GF-D8 (cell line): Measurements from ENCODE around the gene RTP1.
"Not testable (repeated sequence)": the region's sequence is repeated elsewhere in the genome, so short reads cannot be mapped to it uniquely, and the experiment has no call there.

Experiments used
- DNase-seq: peaks from one replicate; lab custom pipeline; 2025; lab: John Stamatoyannopoulos, UW

RTP1 gene

DNA sequence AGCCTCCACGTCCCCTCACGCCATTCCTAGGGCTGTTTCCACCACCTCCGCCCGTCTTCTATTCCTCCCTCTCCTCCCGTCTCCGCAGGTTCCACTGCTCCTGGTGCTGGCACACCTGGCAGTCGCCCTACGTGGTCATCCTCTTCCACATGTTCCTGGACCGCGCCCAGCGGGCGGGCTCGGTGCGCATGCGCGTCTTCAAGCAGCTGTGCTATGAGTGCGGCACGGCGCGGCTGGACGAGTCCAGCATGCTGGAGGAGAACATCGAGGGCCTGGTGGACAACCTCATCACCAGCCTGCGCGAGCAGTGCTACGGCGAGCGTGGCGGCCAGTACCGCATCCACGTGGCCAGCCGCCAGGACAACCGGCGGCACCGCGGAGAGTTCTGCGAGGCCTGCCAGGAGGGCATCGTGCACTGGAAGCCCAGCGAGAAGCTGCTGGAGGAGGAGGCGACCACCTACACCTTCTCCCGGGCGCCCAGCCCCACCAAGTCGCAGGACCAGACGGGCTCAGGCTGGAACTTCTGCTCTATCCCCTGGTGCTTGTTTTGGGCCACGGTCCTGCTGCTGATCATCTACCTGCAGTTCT lies 2.3 kb downstream of the RTP1 start:
- not testable (repeated sequence) for DNase-seq

DNA sequence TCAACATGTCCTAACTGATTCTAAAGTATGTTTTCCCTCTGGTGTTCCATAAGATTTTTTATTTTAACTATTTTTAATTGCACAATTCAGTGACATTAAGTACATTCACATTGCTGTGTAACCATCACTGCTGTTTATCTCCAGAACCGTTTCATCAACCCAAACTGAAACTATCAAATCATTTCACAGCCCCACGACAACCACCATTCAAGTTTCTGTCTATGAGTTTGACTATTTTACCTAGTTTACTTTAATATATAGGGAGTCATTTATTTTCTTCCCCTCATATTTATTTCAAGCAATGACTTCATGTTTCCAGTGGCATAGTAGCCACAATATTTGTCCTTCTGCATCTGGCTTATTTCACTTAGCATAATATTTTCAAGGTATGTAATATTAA lies 8.4 kb downstream of the RTP1 start:
- DNase-seq = no peak

DNA sequence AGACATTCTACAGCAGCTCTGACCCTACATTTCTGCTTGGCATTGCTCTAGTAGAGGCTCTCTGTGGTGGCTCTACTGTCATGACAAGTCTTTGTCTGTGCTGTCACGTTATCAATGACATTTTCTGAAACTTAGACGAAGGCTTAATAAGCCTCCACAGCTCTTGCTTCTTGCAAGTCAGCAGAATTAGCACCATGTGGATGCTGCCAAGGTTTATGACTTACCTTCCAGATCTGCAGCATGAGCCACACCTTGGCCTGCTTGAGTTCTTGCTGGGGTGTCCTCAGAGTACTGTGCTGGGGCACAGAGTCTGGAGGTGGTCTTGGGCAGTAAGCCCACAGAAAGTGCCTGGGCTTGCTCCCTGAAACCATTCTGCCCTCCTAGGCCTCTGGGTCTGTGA lies 9.8 kb downstream of the RTP1 start:
- DNase-seq = no peak

DNA sequence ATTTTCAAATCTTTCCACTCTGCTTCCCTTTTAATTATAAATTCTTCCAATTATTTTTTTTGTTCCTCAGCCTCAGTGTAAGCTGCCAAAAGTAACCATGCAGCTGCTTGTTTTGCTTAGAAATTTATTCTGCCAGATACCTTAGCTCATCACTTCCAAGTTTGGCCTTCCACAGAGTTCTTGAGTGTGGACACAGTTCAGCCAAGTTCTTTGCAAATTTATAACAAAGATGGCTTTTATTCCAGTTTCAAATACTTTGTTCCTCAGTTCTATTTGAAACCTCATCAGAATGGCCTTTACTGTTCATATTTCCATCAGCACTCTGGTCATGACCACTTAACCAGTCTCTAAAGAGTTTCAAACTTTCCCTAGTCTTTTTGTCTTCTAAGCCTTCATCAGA lies 10.3 kb downstream of the RTP1 start:
- DNase-seq = no peak

DNA sequence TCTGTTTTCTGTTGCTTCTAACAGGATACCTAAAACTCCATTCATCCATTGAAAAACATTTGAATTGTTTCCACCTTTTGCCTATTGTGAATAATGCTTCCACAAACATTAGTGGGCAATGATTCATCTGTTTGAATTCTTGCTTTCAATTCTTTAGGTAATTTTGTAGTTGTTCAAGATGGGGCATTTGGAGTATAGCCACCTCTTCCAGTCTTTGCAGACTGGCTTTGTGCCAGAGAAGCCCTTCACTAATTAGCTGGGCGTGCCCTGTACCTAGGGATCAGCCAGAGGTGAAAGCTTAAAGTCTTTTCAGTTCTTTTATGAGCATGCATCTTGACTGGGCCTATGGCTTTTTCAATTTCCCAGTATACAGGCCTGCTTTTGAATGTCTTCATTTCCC lies 10.9 kb downstream of the RTP1 start:
- no peak for DNase-seq

DNA sequence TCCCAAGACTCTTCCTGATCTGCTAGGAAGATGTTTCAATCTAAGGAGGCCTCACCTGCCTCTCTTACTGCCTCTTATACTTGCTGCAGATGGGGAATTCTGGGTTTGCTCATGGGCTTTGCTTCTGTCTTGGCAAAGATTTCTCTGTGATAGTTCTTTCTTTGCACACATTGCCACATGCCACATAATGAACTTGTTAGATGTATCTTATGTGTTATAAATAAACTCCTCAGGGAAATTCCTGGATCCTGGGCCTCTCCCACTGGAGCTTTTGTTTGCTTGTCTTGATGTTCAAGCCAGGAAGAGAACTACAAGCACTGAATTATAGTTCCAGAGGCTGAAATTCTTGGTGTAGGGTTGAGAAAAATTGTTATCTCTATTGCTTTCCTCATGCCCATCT lies 12.2 kb downstream of the RTP1 start:
- DNase-seq = no peak

DNA sequence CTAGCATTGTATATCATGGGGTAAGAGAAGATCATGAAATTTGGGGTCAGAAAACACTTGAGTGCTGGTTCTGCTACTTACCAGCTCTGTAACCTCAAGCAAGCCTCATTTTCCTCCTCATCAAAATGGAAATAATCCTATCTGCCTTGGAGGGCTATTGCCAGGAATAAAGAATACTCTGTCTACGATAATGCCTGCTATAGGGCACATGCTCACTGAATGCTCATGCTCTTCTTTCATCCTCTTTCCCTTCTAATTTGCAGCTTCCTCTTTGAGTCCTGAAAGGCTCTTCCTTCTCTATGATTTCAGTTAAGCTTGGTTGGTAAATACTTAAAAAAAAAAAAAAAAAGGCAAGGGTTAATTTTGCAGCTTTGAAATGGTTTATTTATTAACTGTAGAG lies 12.8 kb downstream of the RTP1 start:
- no peak for DNase-seq

DNA sequence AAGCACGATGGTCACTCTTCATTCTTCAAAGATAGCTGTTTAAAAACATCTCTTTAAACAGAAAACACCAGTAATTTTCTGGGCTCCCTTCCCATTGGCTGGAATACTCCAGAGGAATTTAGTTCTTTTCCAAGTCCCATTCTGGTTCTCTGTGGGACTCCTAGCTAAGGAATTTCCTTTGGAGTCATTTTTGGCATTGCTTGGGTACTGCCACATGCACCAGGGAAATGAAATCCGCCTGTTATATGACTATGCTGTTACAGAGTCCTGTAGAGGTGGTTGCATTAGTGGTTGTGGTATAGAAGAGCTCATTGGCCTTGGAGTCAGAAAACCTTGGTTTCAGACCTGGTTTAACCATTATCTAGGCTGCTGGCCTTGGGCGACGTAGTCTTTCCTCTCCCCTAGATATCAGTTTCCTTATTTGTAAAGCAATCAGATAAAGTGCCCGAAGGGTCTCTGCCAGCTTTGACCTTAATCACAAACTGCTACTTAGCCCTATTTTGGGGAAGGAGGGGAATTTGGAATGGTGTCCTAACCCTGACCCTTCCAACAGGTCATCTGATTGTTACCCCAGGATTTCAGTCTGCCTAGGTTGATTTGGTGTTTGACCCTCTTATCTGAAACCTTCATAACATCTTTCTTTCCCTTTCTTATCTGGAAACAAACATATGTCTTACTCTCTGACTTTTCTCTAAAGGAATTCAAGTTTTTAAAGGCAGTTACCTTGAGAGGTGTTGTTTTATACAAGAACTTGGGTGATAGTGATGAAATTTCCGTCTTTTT lies 13.4 kb downstream of the RTP1 start:
- no peak for DNase-seq

DNA sequence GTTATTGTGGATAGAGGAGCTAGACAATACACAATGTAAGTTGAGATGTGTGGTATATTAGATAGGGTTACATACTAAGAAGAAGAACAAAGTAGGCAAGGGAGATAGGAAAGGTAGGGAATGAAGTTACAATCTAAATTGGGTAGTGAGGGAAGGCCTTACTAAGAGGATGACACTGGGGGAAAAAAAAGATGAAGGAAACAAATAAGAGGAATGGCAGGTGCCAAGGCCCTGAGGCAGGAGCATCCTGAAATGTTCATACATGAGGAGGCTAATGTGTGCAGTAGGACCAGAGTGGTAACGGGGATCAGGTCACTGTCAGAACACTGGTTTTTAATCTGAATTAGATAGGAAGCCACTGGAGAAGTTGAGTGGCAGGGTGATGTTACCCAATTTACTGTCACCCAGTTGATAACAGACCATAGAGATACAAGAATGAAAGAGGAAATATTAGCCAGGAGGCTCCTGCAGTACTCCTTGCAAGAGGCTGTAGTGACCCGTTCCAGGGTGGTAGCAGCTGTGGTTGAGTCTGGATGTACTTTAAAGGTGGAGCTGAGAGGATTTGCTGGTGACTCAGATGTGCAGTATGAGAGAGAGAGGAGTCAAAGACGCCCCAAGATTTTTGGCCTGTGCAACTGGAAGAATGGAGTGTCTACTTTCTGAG lies 14.4 kb downstream of the RTP1 start:
- DNase-seq = no peak

DNA sequence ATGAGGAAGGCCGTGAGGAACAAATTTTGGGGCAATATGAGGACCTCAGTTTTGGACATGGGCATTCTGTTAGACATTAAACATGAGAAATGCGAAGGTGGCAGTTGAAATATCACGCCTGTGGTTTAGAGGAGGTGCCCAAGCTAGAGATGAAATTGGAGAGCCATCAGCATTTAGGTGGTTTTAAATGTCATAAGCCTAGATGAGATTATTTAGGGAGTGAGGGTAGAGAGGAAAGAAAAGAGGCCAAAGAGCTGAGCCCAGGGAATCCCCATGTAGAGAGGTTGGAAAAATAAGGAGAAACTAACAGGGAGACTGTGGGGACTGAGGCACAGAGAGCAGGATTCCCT lies 14.9 kb downstream of the RTP1 start:
- no peak for DNase-seq

DNA sequence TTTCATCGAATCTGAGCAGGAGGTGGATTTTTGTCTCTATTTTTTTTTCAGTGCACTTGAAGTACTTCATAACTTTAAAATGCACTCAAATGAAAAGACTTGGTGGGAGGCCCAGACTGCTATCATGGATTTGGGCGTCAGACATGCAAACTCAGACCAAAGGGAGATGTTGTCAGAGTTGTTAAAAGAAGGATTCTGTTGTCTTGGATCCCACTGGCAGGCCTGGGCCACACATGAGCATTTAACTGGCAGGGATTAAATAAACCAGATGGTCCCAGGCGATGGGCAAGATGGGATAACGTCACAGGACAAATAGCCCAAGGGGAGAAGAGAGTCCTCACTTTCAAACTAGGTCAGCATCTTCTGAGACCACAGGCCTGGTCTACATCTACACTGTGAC lies 15.4 kb downstream of the RTP1 start:
- DNase-seq = no peak

DNA sequence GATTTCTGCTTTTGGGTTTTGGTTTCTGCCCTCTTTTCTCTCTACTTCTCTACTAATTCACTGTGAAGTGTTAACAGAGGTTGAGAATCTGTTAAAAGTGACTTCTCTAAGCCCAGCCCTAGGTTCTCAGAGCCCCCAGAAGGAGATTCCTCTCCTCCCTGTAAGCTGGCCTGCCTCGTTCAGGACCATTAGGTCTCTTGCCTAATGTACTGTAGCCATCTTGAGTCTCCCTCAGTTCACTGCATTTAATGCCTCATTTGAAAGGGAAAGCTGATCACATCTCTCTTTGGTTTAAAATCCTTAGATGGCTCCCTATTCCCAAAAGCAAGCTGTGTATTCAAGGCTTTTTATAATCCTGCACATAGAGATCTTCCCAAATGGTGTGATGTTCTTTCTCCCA lies 16.3 kb downstream of the RTP1 start:
- DNase-seq = no peak

DNA sequence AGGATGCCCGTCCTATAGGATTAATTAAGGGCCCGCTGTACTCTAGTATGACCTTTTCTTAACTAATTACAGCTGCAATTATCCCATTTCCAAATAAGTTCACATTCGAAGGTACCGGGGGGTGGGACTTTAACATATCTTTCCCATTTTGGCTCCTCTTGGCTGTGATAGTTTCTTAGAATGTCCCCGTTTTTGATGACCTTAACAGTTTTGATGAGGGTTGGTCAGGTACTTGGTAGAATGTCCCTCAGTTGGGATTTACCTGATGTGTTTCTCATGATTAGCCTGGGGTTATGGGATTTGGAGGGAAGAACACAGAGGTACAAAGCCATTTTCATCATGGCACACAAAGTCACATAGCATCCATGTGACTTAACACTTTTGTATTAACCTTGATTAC lies 18.2 kb downstream of the RTP1 start:
- DNase-seq = no peak

DNA sequence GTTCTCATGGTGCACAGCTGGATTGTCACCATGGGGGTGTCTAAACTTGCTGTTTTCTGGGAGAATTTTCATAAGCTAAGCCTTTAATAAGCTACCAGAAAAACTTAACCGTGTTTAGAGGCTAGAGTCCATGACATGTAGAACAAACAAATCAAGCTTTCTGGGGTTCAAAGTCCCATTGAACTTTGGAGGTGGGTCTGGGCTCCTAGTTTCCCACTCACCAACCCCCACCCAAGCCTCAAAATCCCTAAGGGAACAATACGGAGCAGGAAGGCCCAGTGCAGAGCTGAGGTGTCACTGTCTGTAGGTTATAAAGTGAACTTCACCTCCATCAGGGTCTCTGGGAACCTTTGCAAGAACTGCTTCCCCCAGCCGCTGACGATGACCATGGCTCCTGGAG lies 25.5 kb downstream of the RTP1 start:
- no peak for DNase-seq

DNA sequence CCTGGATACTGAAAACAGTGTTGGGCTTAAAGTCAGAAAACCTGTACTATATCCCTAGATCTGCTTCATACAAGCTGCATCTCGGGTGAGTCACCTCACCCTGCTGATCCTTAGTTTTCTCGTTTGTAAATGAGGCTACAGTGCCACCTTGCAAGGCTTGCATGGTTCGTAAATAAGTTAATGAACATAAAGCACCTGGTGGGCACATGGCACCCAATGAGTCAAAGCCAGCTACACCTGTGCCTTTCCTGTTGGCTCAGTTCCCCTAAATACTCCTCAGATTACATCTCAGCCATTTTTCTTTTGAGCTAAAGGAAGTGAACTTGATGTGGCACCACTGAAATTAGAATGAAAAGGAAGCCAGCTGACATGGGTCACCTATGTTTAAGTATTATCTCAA lies 26.5 kb downstream of the RTP1 start:
- DNase-seq = no peak

DNA sequence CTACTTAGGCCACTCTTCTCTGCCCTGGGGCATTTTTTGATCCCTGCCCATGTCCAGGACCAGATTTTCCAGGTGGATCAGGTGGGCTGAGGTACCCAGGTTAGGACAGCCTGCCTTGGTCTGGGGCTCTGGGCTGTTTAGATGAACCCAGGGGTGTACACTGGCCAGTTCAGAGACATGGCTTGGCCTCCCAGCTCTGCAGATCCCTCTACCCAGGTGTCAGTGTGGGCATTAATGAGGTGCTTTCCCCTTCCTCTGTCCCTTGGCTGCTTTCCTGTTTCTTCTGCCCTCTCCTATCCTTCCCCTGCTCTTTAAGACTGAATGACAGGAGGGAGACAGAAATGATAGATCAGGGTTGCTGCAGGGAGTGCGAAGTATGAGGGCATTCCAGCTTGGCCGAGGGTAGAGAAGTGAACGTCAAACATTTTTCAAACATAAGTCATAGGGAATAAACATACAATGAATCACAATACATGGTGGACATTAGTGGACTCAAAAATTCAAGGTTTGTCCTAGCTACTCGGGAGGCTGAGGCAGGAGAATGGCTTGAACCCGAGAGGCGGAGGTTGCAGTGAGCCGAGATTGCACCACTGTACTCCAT lies 30.5 kb downstream of the RTP1 start:
- no peak for DNase-seq

DNA sequence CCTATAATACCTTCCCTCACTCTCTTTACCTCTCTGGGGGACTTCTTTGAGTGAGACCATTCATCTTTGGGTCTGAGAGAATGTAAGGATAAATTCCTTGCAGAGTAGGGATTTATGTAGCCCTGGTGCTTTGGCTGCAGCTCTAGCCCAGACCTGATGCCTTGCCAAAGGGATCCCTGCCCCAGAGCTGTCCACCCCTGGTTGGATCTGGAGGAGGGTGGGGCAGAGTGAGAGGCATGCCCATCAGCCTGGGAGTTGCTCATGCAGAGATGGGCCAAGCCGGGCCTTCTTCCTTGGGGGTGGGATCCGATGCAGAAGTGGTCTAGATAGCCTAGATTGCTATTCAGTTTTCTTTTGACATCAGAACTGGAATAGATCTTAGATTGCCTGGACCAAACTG lies 31.5 kb downstream of the RTP1 start:
- no peak for DNase-seq

DNA sequence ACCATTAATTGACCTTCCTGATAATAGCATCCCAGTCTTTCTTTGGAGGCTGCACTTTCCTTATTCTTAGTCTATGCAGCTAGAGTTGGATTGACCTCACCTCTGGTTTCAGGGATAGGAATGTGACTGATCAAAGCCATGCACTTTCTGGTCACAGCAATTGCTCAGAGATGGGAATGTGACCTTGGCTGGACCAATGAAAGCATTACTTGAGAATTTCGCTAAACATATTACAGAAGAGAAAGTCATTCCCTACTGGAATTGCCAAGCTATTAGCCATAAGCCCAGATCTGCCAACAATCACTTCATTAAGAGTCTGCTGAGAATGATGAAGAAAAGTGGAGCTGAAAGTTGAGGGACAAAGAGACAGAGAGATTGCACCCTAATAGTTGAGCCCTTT lies 32.7 kb downstream of the RTP1 start:
- no peak for DNase-seq

DNA sequence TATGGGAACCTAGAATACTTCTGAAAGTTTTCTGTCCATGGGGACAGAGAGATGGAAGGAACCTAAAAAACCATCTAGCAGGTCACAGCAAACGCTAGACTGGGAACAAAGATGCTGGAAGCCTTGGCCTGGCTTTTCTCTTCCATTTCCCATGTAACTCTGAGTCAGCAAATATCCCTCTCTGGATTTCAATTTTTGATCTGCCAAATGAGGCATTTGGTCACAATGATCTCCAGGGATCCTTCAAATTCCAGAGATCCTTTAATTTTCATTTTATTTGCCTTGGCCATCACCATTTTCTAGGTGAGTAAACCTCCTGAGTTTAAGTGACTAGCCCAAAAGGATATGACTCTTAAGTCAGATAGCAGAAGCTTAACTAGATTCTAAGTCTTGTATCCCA lies 39.7 kb downstream of the RTP1 start:
- no peak for DNase-seq

DNA sequence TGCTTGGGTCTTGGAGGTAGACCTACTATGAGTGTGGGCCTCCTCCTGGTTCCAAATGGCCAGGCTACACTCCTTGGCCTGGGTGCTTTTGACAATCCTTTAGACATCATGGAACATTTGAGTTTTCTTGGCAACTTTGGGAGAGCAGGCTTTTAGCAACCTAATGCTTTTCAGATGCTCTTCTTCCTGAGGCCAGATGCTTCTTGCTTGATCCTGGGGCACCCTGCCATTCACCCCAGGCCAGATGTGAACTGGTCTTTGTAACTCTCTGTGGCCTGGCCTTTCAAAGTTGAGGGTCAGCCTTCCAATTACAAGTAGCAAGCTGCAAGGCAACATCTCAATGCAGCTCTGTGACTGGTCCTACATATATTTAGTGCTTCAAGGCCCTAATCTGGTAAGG lies 40.5 kb downstream of the RTP1 start:
- DNase-seq = no peak

DNA sequence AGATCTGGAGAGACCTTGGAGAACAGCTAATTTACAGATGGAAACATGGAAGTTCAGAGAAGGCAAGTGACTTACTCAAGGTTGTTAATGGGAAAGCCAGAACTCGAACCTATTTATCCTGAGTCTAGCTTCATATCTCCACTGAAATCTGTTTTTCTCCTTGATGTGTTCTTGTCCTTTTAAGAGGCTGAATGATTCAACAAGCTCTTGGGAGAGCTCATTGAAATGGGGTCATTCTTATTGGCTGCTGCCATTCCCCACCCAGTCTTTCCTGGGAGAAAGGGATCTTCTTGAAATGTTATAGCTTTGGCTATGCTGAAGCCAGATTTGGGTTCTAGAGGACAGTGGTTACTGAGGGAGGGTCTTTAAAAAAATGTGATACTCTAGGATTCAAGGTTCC lies 41.0 kb downstream of the RTP1 start:
- no peak for DNase-seq

DNA sequence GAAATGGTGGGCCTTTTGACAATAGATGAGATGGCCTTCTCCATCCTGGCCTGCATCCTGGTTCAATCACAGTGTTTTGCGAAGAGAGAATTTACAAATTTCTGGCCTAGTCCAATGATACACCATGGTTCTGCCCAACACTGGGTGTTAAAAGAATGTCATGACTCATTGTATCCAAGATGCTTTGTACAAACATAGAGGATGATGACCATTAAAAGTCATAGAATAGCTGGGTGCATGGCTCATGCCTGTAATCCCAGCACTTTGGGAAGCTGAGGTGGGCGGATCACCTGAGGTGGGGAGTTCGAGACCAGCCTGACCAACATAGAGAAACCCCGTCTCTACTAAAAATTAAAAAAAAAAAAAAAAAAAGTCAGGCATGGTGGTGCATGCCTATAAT lies 41.5 kb downstream of the RTP1 start:
- not testable (repeated sequence) for DNase-seq

DNA sequence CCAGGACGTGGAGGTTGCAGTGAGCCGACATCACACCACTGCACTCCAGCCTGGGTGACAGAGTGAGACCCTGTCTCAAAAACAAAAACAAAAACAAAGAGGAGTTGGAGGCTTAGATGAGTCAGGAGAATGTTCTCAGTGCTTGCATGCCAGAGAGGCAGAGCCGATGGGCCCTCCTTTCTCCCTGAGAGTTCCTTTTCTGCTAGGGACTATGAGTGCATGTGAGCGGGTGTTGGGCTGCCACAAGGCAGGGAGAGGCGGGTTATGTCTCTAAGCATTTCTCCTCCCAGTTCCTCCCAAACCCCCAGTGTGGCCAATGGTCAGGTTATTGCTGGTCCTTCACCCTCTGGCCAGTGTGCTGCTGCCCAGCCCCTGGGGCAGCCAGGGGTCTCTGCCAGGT lies 45.1 kb downstream of the RTP1 start:
- DNase-seq = no peak
